AG04450 (cell line): ENCODE results near the gene MAD2L2. TPM values are rescaled to one million over a fixed set of nuclear protein-coding genes. Genes with fewer than 3 reads are reported as not detected.

Experiments
- CTCF ChIA-PET: fragments of 300-600, 350-600 bp; formaldehyde crosslinking; extraction: SDS; loops from one replicate; lab custom pipeline; 2022; ENCODE audit warnings: antibody characterized with exemption, inconsistent platforms; lab: Charles Lee
- POLR2A ChIA-PET: fragments of 350-600 bp; formaldehyde crosslinking; extraction: SDS; loops from one replicate; lab custom pipeline; 2021; ENCODE audit warnings: antibody characterized with exemption, inconsistent platforms; lab: Yijun Ruan, JAX
- DNase-seq: peaks from one replicate; pipeline ENCODE4 v3.0.0-alpha.2; 2011; ENCODE audit warnings: low read depth, low spot score
- H3K27ac ChIP-seq: one replicate; pipeline ENCODE4 v1.5.1; 2012; ENCODE audit warnings: low read depth, low read length, control low read depth
- H3K27me3 ChIP-seq: one replicate; pipeline ENCODE4 v1.6.0; 2012; ENCODE audit warnings: low read length; ENCODE audit not compliant: control insufficient read depth, insufficient read depth
- H3K4me3 ChIP-seq: 2 replicates; pipeline ENCODE4 v1.5.1; 2011; ENCODE audit warnings: mild to moderate bottlenecking, low read depth, low read length, control low read depth
- H3K9me3 ChIP-seq: 2 replicates; pipeline ENCODE4 v1.5.1; 2012; ENCODE audit warnings: low read length; ENCODE audit not compliant: control insufficient read depth, insufficient read depth
- polyA plus RNA-seq: library from polyadenylated mRNA; depleted of rRNA; stranded (reverse); fragments of >200 nt; gene quantifications from 2 replicates; pipeline ENCODE4 v1.2.3, GENCODE V29; 2011
- TF ChIP-seq, protein P1 (sequence below): IDR thresholded peaks from 2 replicates; pipeline ENCODE4 v1.5.1; 2011; ENCODE audit warnings: low read depth, low read length, control low read depth, inconsistent platforms

The MAD2L2 gene
- polyA plus RNA-seq, 1 experiment: 34.9 TPM

- DNase-seq: no peak
- ChIA-PET CTCF (no interaction called here), POLR2A (no interaction called here)
Observed at GRCh38 chr1:11670747-11671146, 10.2 kb downstream of the MAD2L2 start.

GRCh38 chr1:11668516-11668915 is 12.4 kb downstream of the MAD2L2 start:
- Histone ChIP-seq H3K27ac (no peak overlapping the region), H3K9me3 (no peaks in the 10 kb centered on the region), H3K27me3 (no peaks in the 10 kb centered on the region), H3K4me3 (no peak overlapping the region)
- ChIA-PET CTCF (interaction anchor here (0.9 kb wide), 1 partner anchor 14 kb away, joined by 5 read pairs; no protein-coding TSS in a partner anchor), POLR2A (no interaction called here)
- TF ChIP-seq, protein P1, sequence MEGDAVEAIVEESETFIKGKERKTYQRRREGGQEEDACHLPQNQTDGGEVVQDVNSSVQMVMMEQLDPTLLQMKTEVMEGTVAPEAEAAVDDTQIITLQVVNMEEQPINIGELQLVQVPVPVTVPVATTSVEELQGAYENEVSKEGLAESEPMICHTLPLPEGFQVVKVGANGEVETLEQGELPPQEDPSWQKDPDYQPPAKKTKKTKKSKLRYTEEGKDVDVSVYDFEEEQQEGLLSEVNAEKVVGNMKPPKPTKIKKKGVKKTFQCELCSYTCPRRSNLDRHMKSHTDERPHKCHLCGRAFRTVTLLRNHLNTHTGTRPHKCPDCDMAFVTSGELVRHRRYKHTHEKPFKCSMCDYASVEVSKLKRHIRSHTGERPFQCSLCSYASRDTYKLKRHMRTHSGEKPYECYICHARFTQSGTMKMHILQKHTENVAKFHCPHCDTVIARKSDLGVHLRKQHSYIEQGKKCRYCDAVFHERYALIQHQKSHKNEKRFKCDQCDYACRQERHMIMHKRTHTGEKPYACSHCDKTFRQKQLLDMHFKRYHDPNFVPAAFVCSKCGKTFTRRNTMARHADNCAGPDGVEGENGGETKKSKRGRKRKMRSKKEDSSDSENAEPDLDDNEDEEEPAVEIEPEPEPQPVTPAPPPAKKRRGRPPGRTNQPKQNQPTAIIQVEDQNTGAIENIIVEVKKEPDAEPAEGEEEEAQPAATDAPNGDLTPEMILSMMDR: no peak
- DNase-seq: no peak

More at GRCh38 chr1:11670747-11671146, 10.2 kb downstream of the MAD2L2 start:
- no peak overlapping the region for H3K27ac ChIP-seq
- H3K9me3 ChIP-seq: no peaks in the 10 kb centered on the region
- TF ChIP-seq, protein P1: no peak
- no peak overlapping the region for H3K4me3 ChIP-seq
- no peaks in the 10 kb centered on the region for H3K27me3 ChIP-seq

GRCh38 chr1:11664336-11665065 is 16.4 kb downstream of the MAD2L2 start:
- TF ChIP-seq, protein P1: no peak
- Histone ChIP-seq H3K9me3 (no peaks in the 10 kb centered on the region), H3K27me3 (no peaks in the 10 kb centered on the region), H3K27ac (no peak overlapping the region), H3K4me3 (peak overlapping the region; percentile 59)
- ChIA-PET CTCF (interaction anchor here (0.6 to 3.0 kb wide), 18 partner anchors 9 to 627 kb away, joined by 3 to 28 read pairs (median 6); partner anchors contain the start of genes FBXO44 and MAD2L2), POLR2A (interaction anchor here (0.6 to 1.8 kb wide), 5 partner anchors 8 to 402 kb away, joined by 3 to 6 read pairs (median 5); partner anchors contain the start of genes FBXO2, FBXO44 and MAD2L2)
- no peak for DNase-seq

DNA sequence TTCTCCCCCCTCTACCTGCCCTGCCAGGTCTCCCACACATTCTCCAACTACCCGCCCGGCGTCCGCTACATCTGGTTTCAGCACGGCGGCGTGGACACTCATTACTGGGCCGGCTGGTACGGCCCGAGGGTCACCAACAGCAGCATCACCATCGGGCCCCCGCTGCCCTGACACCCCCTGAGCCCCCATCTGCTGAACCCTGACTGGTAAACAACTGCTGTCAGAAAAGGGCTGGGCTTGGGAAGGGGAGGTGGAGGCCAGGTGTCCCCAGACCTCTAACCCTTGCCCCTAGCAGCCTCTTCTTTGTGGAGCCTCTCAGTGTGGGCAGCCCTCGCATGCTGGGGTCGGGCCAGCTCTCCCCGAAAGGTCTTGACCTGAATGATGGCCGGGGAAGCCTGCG is 19.8 kb downstream of the MAD2L2 start:
- no peaks in the 10 kb centered on the region for H3K27me3 ChIP-seq
- no peak overlapping the region for H3K27ac ChIP-seq
- POLR2A ChIA-PET: no interaction called here
- DNase-seq: no peak
- CTCF ChIA-PET: interaction anchor here (1.2 kb wide), 1 partner anchor 18 kb away, joined by 7 read pairs; no protein-coding TSS in a partner anchor
- no peak overlapping the region for H3K4me3 ChIP-seq
- H3K9me3 ChIP-seq: no peaks in the 10 kb centered on the region; the same call in 1 of the 2 replicates
- TF ChIP-seq, protein P1: no peak

DNA sequence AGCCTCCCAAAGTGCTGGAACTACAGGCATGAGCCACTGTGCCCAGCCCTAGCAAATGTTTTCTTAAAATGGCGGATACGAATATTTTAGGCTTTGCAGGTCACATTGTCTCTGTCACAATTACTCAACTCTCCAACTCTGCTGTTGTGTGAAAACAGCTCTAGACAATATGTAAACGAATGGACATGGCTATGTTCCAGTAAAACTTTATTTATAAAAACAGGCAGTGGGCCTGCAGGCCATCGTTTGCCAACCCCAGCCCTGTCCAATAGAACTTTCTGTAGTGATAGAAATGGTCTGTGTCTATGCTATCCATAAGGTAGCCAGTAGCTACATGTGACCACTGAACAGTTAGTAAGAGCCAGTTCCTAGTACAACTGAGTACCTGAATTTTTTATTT is 21.2 kb downstream of the MAD2L2 start:
- no peaks in the 10 kb centered on the region; the same call in 1 of the 2 replicates for H3K9me3 ChIP-seq
- ChIA-PET POLR2A (no interaction called here), CTCF (interaction anchor here (1.1 to 1.8 kb wide), 3 partner anchors 14 to 60 kb away, joined by 3 to 7 read pairs (median 5); no protein-coding TSS in a partner anchor)
- DNase-seq: no peak
- TF ChIP-seq, protein P1: no peak
- no peak overlapping the region for H3K4me3 ChIP-seq
- H3K27ac ChIP-seq: no peak overlapping the region
- H3K27me3 ChIP-seq: no peaks in the 10 kb centered on the region
